Measurements from ENCODE around the gene IPCEF1. TPM values are rescaled to one million over a fixed set of nuclear protein-coding genes. Genes with fewer than 3 reads are reported as not detected.

IPCEF1 gene
- polyA plus RNA-seq, 2 of the 4 experiments (the other 2 are of a cell fraction) = 0.01 TPM; not detected in 1

DNA sequence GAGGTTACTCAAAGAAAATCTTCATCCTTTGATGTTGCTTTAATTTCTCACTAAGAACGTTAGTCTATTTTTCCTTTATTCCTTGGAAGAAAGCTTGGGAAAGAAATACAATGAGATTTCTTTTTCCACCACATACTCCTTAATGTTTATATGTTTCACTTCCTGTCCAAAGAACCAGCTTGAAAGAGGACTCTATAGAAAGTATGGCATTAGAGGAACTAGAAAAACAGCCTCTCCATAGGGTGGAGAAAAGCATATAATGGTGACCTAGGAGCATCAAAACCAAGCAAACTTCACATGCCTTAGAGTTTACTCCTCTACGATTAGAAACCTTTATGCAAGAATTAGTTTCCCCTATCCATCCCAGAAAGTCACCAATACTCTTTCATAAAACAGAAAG, 186.5 kb downstream of the IPCEF1 start:
- Histone ChIP-seq H3K9me3 (no peaks in the 10 kb centered on the region), H3K4me3 (no peak overlapping the region), H3K27ac (no peak overlapping the region), H3K4me2 (no peak overlapping the region), H3K4me1 (no peaks in the 10 kb centered on the region)
- TF ChIP-seq EP300 (IDR thresholded peaks at IDR 0.05) = no peak
- TF ChIP-seq MAX (IDR thresholded peaks at IDR 0.05) = no peak
- TF ChIP-seq KDM1A (IDR thresholded peaks at IDR 0.05; ENCODE audit: low read depth) = no peak
- no peak for TF ChIP-seq CBX2 (IDR thresholded peaks at IDR 0.05; ENCODE audit: borderline replicate concordance, low read depth)
- TF ChIP-seq MYC (IDR thresholded peaks at IDR 0.05; ENCODE audit: borderline replicate concordance, low read length) = no peak
- TF ChIP-seq NPAS2 (CRISPR knock-in tag; IDR thresholded peaks at IDR 0.05; ENCODE audit: borderline replicate concordance) = no peak
- no peak for TF ChIP-seq ESRRA (IDR thresholded peaks at IDR 0.05; ENCODE audit: borderline replicate concordance, low read length)
- no peak for TF ChIP-seq POLR2AphosphoS2 (conservative IDR thresholded peaks at IDR 0.05; ENCODE audit: low read length)
- no peak for TF ChIP-seq ZSCAN20 (CRISPR knock-in tag; IDR thresholded peaks at IDR 0.05)
- CTCF ChIA-PET = interaction anchor here (1.0 kb wide), 1 partner anchor 26 kb away, joined by 3 read pairs; no protein-coding TSS in a partner anchor
- ATAC-seq (no peak), DNase-seq (ENCODE audit: low read depth in 1 of 2, low spot score in 1 of 2) (no peak), FAIRE-seq (no peak)
- WGBS (ENCODE audit: missing lambda C conversion rate) = 4% methylated on average over 2 of the region's 2 CpGs
- POLR2A ChIA-PET = no interaction called here

DNA sequence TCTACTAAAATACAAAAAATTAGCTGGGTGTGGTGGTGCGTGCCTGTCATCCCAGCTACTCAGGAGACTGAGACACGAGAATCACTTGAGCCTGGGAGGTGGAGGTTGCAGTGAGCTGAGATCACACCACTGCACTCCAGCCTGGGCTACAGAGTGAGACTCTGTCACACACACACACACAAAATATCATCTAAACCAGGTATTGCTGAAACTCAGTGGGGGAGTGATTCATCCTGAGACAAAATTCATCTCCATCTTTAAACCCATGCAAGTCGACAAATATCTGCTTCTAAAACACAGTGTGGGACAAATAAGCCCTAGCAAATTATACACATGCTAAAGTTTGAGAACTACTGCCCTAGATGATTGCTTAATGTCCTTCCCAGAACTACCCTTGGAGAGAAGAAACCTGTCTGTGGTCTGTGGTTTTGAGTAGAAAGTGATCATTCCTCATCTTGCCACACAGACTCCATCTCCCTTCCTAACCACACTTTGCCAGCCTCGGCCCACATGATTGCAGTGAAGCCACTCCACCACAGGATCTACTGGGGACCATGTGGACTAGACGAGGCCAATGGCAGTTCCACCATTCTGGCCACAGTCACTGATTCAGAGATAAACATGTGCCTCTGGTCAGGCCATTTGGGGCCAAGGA, 187.3 kb downstream of the IPCEF1 start:
- Histone ChIP-seq H3K9me3 (no peaks in the 10 kb centered on the region), H3K4me1 (no peaks in the 10 kb centered on the region), H3K4me2 (no peak overlapping the region), H3K4me3 (no peak overlapping the region), H3K27ac (no peak overlapping the region)
- TF ChIP-seq NPAS2 (CRISPR knock-in tag; IDR thresholded peaks at IDR 0.05; ENCODE audit: borderline replicate concordance) (no peak), RCOR1 (IDR thresholded peaks at IDR 0.05; ENCODE audit: low read depth, low read length) (no peak), FOXS1 (CRISPR knock-in tag; IDR thresholded peaks at IDR 0.05) (no peak), HOXA7 (CRISPR knock-in tag; IDR thresholded peaks at IDR 0.05) (no peak), HOXB13 (CRISPR knock-in tag; IDR thresholded peaks at IDR 0.05; ENCODE audit: low read depth) (no peak), TP53 (CRISPR knock-in tag; IDR thresholded peaks at IDR 0.05) (no peak), RFX5 (IDR thresholded peaks at IDR 0.05) (no peak), CBX2 (IDR thresholded peaks at IDR 0.05; ENCODE audit: borderline replicate concordance, low read depth) (no peak), CBX8 (IDR thresholded peaks at IDR 0.05) (no peak), ZNF302 (CRISPR knock-in tag; IDR thresholded peaks at IDR 0.05) (no peak), ZSCAN20 (CRISPR knock-in tag; IDR thresholded peaks at IDR 0.05) (no peak), FOSL2 (IDR thresholded peaks at IDR 0.05) (no peak), FOSL2 (CRISPR knock-in tag; IDR thresholded peaks at IDR 0.05) (no peak), JUNB (IDR thresholded peaks at IDR 0.05) (no peak), ESRRA (IDR thresholded peaks at IDR 0.05; ENCODE audit: borderline replicate concordance, low read length) (no peak)
- TF ChIP-seq, protein P1, sequence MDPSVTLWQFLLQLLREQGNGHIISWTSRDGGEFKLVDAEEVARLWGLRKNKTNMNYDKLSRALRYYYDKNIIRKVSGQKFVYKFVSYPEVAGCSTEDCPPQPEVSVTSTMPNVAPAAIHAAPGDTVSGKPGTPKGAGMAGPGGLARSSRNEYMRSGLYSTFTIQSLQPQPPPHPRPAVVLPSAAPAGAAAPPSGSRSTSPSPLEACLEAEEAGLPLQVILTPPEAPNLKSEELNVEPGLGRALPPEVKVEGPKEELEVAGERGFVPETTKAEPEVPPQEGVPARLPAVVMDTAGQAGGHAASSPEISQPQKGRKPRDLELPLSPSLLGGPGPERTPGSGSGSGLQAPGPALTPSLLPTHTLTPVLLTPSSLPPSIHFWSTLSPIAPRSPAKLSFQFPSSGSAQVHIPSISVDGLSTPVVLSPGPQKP (IDR thresholded peaks at IDR 0.05; ENCODE audit: low read depth, low read length) = no peak
- CTCF ChIA-PET = no interaction called here
- no peak for FAIRE-seq
- POLR2A ChIA-PET = no interaction called here
- DNase-seq (ENCODE audit: low read depth in 1 of 2, low spot score in 1 of 2) = no peak
- no peak for ATAC-seq
- 47% methylated on average over 5 of the region's 5 CpGs for WGBS (ENCODE audit: missing lambda C conversion rate)

DNA sequence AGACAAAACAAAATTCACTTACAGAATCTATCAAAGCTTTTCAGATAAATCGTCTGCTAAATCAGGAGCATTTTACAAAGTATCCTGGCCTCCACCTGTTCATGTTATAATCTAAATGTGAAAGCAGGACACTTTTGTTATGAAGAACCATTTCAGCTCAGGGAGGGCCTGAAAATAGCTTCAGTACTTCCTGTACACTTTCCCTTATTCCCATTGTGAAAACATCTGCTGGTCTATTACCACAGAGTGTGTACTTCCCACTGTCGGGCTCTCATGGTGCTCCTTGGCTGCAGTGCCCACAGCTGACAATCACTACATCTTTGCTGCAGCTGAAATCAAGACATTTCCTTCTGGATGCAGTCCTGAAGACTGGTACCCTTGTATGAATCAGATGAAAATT, 189.5 kb downstream of the IPCEF1 start:
- no peak for TF ChIP-seq ESRRA (IDR thresholded peaks at IDR 0.05; ENCODE audit: borderline replicate concordance, low read length)
- no peak for TF ChIP-seq MYC (IDR thresholded peaks at IDR 0.05; ENCODE audit: borderline replicate concordance, low read length)
- TF ChIP-seq MAFK (IDR thresholded peaks at IDR 0.05; ENCODE audit: partially characterized antibody) = no peak
- TF ChIP-seq HEYL (CRISPR knock-in tag; IDR thresholded peaks at IDR 0.05) = no peak
- TF ChIP-seq EP300 (IDR thresholded peaks at IDR 0.05) = no peak
- no peak for TF ChIP-seq RNF2 (IDR thresholded peaks at IDR 0.05; ENCODE audit: borderline replicate concordance, low read depth)
- no peak for TF ChIP-seq NFE2L2 (conservative IDR thresholded peaks at IDR 0.05; ENCODE audit: low read length)
- TF ChIP-seq EHMT2 (IDR thresholded peaks at IDR 0.05; ENCODE audit: low read depth) = no peak
- no peak for TF ChIP-seq SMC3 (IDR thresholded peaks at IDR 0.05)
- TF ChIP-seq HDAC2 (IDR thresholded peaks at IDR 0.05) = no peak
- TF ChIP-seq CEBPB (IDR thresholded peaks at IDR 0.05) = no peak
- no peak for TF ChIP-seq POLR2AphosphoS2 (conservative IDR thresholded peaks at IDR 0.05; ENCODE audit: low read length)
- no peak for TF ChIP-seq RAD21 (conservative IDR thresholded peaks at IDR 0.05 in 1 of 2, IDR thresholded peaks at IDR 0.05 in 1 of 2)
- TF ChIP-seq BHLHE40 (IDR thresholded peaks at IDR 0.05; ENCODE audit: low read depth, low read length) = no peak
- no peak for TF ChIP-seq JUNB (IDR thresholded peaks at IDR 0.05)
- H3K27ac ChIP-seq = no peak overlapping the region
- WGBS (ENCODE audit: missing lambda C conversion rate) = 44% methylated on average over 2 of the region's 2 CpGs
- FAIRE-seq (no peak), ATAC-seq (no peak), DNase-seq (ENCODE audit: low read depth in 1 of 2, low spot score in 1 of 2) (no peak)
- H3K4me3 ChIP-seq = no peak overlapping the region
- H3K9me3 ChIP-seq = no peaks in the 10 kb centered on the region
- CTCF ChIA-PET = interaction anchor here (0.6 kb wide), 1 partner anchor 204 kb away, joined by 3 read pairs; no protein-coding TSS in a partner anchor
- no peaks in the 10 kb centered on the region for H3K4me1 ChIP-seq
- H3K4me2 ChIP-seq = no peak overlapping the region
- POLR2A ChIA-PET = no interaction called here
